ENCODE data around the gene TTN. TPM values are rescaled to one million over a fixed set of nuclear protein-coding genes. Genes with fewer than 3 reads are reported as not detected.

The TTN gene
- total and polyA plus RNA-seq, 2 experiments from 2014 or later, result 12.5 to 15.7 TPM

GRCh38 chr2:178521304-178522150, 285.7 kb downstream of the TTN start:
- H3K36me3 ChIP-seq (ENCODE audit: insufficient read depth), result no peaks in the 10 kb centered on the region
- H3K79me2 ChIP-seq (replicated peaks; ENCODE audit: insufficient read depth), result peaks cover 26% of the 10 kb centered on the region
- Mint-ChIP-seq H3K27me3 (ENCODE audit: insufficient read depth, low read depth, poor library complexity) (peaks cover 13% of the 10 kb centered on the region), H3K4me1 (no peaks in the 10 kb centered on the region), H3K27ac (no peak overlapping the region), H3K36me3 (ENCODE audit: low read depth) (peaks cover 3% of the 10 kb centered on the region; the same call in 1 of the 3 replicates), H3K9me3 (no peaks in the 10 kb centered on the region), H3K4me3 (no peak overlapping the region)
- H3K27ac ChIP-seq (ENCODE audit: low read depth), result no peak overlapping the region
- H3K4me3 ChIP-seq, result no peak overlapping the region
- no peak for ATAC-seq
- 0 out of 2 replicates have a peak, but pooled peaks cover 5% of the 10 kb centered on the region for H3K9me2 ChIP-seq (ENCODE audit: insufficient read depth)
- H4K20me1 ChIP-seq (replicated peaks; ENCODE audit: insufficient read depth), result 0 out of 2 replicates have a peak, but pooled peaks cover 5% of the 10 kb centered on the region
- no peak overlapping the region for H3K4me2 ChIP-seq
- TF ChIP-seq JUNB (IDR thresholded peaks at IDR 0.05; ENCODE audit: unreplicated experiment), result no peak
- TF ChIP-seq CTCF (conservative IDR thresholded peaks at IDR 0.05; ENCODE audit: low read depth in 2 of 2), result no peak
- TF ChIP-seq STAT1 (IDR thresholded peaks at IDR 0.05; ENCODE audit: unreplicated experiment), result no peak
- TF ChIP-seq CREB1 (CRISPR knock-in tag; IDR thresholded peaks at IDR 0.05; ENCODE audit: low read depth), result no peak
- no peak for TF ChIP-seq EZH2 (IDR thresholded peaks at IDR 0.05; ENCODE audit: low read depth, unreplicated experiment)
- no peak for TF ChIP-seq ZNF462 (CRISPR knock-in tag; IDR thresholded peaks at IDR 0.05)
- no peak for TF ChIP-seq POLR2AphosphoS5 (IDR thresholded peaks at IDR 0.05; ENCODE audit: low read depth)
- TF ChIP-seq EZH2phosphoT487 (IDR thresholded peaks at IDR 0.05; ENCODE audit: unreplicated experiment), result no peak
- no peaks in the 10 kb centered on the region for H3F3A ChIP-seq (replicated peaks; ENCODE audit: low read depth)
- peaks cover 8% of the 10 kb centered on the region; the same call in 1 of the 2 replicates for H3K4me1 ChIP-seq (ENCODE audit: insufficient read depth)
- no peaks in the 10 kb centered on the region for H3K27me3 ChIP-seq (ENCODE audit: insufficient read depth)
- no peak overlapping the region for H2AFZ ChIP-seq
- no peak for DNase-seq (ENCODE audit: low spot score)
